AG04450 (cell line): ENCODE measurements around the gene CACNA1C. TPM values are rescaled to one million over a fixed set of nuclear protein-coding genes. Genes with fewer than 3 reads are reported as not detected.

Source experiments
- CTCF ChIA-PET: fragments of 300-600, 350-600 bp; formaldehyde crosslinking; extraction: SDS; loops from one replicate; lab custom pipeline; 2022; ENCODE audit warnings: antibody characterized with exemption, inconsistent platforms; lab: Charles Lee
- POLR2A ChIA-PET: fragments of 350-600 bp; formaldehyde crosslinking; extraction: SDS; loops from one replicate; lab custom pipeline; 2021; ENCODE audit warnings: antibody characterized with exemption, inconsistent platforms; lab: Yijun Ruan, JAX
- DNase-seq: peaks from one replicate; pipeline ENCODE4 v3.0.0-alpha.2; 2011; ENCODE audit warnings: low read depth, low spot score
- H3K27ac ChIP-seq: one replicate; pipeline ENCODE4 v1.5.1; 2012; ENCODE audit warnings: low read depth, low read length, control low read depth
- H3K27me3 ChIP-seq: one replicate; pipeline ENCODE4 v1.6.0; 2012; ENCODE audit warnings: low read length; ENCODE audit not compliant: control insufficient read depth, insufficient read depth
- H3K4me3 ChIP-seq: 2 replicates; pipeline ENCODE4 v1.5.1; 2011; ENCODE audit warnings: mild to moderate bottlenecking, low read depth, low read length, control low read depth
- H3K9me3 ChIP-seq: 2 replicates; pipeline ENCODE4 v1.5.1; 2012; ENCODE audit warnings: low read length; ENCODE audit not compliant: control insufficient read depth, insufficient read depth
- CTCF ChIP-seq: IDR thresholded peaks from 2 replicates; pipeline ENCODE4 v1.5.1; 2011; ENCODE audit warnings: low read depth, low read length, control low read depth, inconsistent platforms
- polyA plus RNA-seq: library from polyadenylated mRNA; depleted of rRNA; stranded (reverse); fragments of >200 nt; gene quantifications from 2 replicates; pipeline ENCODE4 v1.2.3, GENCODE V29; 2011

The CACNA1C gene
- polyA plus RNA-seq, 1 experiment: 5.9 TPM

DNA sequence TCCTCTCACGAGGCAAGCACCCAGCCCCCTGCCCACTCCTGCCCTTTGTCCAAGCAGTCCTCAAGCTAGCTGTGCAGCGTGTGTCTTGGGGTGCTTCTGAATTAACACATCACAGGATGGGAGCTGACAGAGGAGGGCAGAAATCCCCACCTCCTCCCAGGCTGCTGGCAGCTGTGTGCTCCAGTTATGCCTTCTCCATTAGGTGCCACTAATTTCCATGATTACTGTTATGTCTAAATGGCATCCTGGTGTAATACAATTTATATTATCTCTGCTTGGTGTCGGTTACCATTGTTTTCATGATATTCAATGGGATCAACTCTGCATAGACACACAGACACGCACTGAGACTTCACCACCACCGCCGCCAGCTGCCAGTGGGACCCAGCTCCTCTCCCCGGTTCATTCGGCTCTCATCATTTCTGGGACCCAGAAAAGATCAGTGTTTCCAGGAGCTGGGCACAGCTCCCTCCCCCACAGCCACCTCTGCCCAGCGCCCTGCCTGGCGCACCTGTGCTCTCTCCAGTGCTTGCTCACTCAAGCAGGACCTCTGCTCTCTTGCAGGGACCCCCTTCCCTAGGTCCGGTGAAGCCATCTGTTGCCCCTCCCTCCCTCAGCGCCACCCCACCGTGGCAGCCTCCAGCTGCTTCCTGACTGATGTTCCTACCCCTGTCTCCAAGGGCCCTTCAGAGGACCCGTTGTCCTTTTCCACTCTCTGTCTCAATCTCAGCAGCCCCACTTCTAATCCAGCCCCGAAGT, 574.5 kb downstream of the CACNA1C start:
- TF ChIP-seq CTCF: no peak
- ChIA-PET CTCF (no interaction called here), POLR2A (interaction anchor here (1.7 kb wide), 1 partner anchor 13 kb away, joined by 4 read pairs; no protein-coding TSS in a partner anchor)
- no peak for DNase-seq
- H3K27me3 ChIP-seq: no peaks in the 10 kb centered on the region
- H3K27ac ChIP-seq: no peak overlapping the region
- H3K9me3 ChIP-seq: no peaks in the 10 kb centered on the region
- H3K4me3 ChIP-seq: no peak overlapping the region

DNA sequence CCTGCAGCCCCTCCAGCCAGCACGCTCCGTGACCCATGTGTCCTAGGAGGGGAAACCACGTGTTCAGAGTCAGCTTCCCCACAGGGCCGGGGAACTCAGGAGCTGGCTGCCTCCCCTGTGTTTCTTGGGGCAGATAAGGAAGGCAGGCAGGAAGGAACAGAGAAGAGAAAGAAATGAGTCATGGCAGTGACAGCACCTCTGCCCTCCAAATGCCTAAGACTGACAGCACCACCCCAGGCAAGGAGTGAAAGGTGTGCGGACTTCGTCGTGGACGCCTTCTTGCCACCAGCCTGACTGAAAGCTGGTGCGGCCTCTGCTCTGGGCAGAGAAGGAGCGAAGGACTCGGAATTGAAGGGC, 575.0 kb downstream of the CACNA1C start:
- no peaks in the 10 kb centered on the region for H3K9me3 ChIP-seq
- POLR2A ChIA-PET: interaction anchor here (1.7 kb wide), 1 partner anchor 13 kb away, joined by 4 read pairs; no protein-coding TSS in a partner anchor
- no peak for TF ChIP-seq CTCF
- no peaks in the 10 kb centered on the region for H3K27me3 ChIP-seq
- no peak overlapping the region for H3K4me3 ChIP-seq
- no peak overlapping the region for H3K27ac ChIP-seq
- CTCF ChIA-PET: no interaction called here
- DNase-seq: no peak

DNA sequence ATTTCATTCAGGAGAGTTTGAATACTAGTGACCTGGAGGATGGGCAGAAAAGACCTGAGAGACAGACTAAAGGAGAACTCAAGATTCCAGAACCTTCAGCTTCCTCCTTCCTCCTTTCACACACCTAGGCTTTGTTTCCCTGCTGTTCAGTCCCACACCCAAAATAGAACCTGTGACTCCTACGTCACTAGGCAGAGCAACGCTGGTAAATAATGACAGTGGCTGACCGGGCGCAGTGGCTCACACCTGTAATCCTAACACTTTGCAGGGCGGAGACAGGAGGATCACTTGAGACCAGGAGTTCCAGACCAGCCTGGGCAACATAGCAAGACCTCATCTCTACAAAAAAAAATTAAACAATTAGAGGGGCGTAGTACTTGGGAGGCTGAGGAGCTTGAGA, 575.6 kb downstream of the CACNA1C start:
- no peak for TF ChIP-seq CTCF
- H3K9me3 ChIP-seq: no peaks in the 10 kb centered on the region; the same call in 1 of the 2 replicates
- H3K27ac ChIP-seq: no peak overlapping the region
- no peaks in the 10 kb centered on the region for H3K27me3 ChIP-seq
- CTCF ChIA-PET: no interaction called here
- no peak for DNase-seq
- no peak overlapping the region for H3K4me3 ChIP-seq
- POLR2A ChIA-PET: no interaction called here

DNA sequence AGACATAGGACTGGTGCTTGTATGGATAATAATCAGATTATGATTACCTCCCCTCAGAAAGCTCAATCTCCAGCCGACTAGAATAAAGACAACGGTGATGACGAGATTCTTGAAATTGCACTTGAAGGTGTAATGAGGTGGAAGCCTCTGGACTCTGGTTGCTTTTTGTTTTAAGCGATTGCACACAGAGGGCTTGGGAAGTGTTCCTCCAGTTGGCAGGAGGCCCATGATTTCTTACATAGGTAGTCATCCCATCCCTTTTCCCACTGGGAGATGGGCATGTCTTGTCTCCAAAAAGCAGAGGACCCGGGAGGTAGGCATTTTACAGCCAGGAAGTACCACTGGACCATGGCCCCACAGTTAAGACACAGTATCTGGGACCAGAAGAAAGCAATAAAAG, 576.3 kb downstream of the CACNA1C start:
- ChIA-PET POLR2A (no interaction called here), CTCF (no interaction called here)
- no peaks in the 10 kb centered on the region for H3K27me3 ChIP-seq
- H3K4me3 ChIP-seq: no peak overlapping the region
- no peak overlapping the region for H3K27ac ChIP-seq
- H3K9me3 ChIP-seq: no peaks in the 10 kb centered on the region; the same call in 1 of the 2 replicates
- DNase-seq: no peak
- TF ChIP-seq CTCF: no peak

DNA sequence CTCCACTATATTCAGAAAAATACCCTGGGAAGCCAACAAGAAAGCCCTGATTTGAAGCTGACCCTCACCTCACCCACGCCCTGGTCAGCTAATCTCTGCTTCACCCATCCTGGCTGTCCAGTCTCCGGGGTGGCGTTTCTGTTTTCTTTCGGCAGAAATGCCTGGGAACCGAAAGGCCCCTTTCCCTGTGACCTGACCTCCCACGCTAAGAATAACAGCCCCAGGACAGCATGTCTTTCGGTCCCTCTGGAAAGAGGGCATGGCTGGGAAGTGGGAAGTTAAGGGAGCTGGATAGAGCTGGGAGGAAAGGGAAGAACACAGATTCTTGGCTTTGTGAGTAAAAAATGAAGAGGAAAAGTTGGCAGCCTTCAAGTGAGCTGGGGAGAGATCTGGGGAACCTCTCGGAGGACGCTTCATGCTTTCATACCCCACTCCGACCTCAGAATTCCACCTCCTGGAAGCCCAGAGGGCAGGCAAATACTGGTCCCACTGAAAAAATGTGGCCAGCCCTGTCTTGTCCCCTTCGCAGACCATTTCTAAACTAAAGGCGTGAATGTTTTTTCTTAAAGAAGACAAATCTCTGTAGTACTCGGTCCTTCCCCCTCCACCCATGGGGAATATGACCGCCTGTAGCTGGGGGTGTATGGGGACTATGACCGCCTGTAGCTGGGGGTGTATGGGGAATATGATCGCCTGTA, 579.0 kb downstream of the CACNA1C start:
- Histone ChIP-seq H3K27ac (no peak overlapping the region), H3K4me3 (no peak overlapping the region), H3K27me3 (no peaks in the 10 kb centered on the region), H3K9me3 (peaks cover 7% of the 10 kb centered on the region)
- TF ChIP-seq CTCF: no peak
- no peak for DNase-seq
- POLR2A ChIA-PET: no interaction called here
- CTCF ChIA-PET: no interaction called here
